Activated T-helper 1 cell treated with Interleukin-2 at 50 U/mL for 16 hours (primary cell): ENCODE results near the gene ZNF675.
A peak's percentile ranks its signal among the peaks of the same experiment; 100 is the strongest.
"Not testable (repeated sequence)": the region's sequence is repeated elsewhere in the genome, so short reads cannot be mapped to it uniquely, and the experiment has no call there.

Experiments
- DNase-seq: peaks from one replicate; pipeline ENCODE4 v3.0.0-alpha.2; 2020; ENCODE audit warnings: low read depth

Gene ZNF675

GRCh38 chr19:23686621-23687423 lies at the start of gene ZNF675:
ZNF675 (minus strand) TSS chr19:23687212; CDS start chr19:23687033, 179 bp downstream.
- DNase-seq: peak; percentile 74

GRCh38 chr19:23730729-23731465 lies 43.9 kb upstream of the ZNF675 start:
- DNase-seq: not testable (repeated sequence)

- DNase-seq: not testable (repeated sequence)
Measured at GRCh38 chr19:23724161-23724560, 37.1 kb upstream of the ZNF675 start.

- DNase-seq: no peak
Measured at GRCh38 chr19:23718802-23719201, 31.8 kb upstream of the ZNF675 start.

- DNase-seq: no peak
Measured at GRCh38 chr19:23716792-23717191, 29.8 kb upstream of the ZNF675 start.

- no peak for DNase-seq
Measured at GRCh38 chr19:23709347-23709746, 22.3 kb upstream of the ZNF675 start.

GRCh38 chr19:23706657-23707056 lies 19.6 kb upstream of the ZNF675 start:
- no peak for DNase-seq

GRCh38 chr19:23699521-23699860 lies 12.5 kb upstream of the ZNF675 start:
- no peak for DNase-seq

GRCh38 chr19:23698711-23699520 lies 11.9 kb upstream of the ZNF675 start:
- DNase-seq: no peak

GRCh38 chr19:23692937-23693336 lies 5.9 kb upstream of the ZNF675 start:
- not testable (repeated sequence) for DNase-seq

- no peak for DNase-seq
Measured at GRCh38 chr19:23673132-23673531, 13.9 kb downstream of the ZNF675 start.

- DNase-seq: not testable (repeated sequence)
Measured at GRCh38 chr19:23668606-23669005, 18.4 kb downstream of the ZNF675 start.

- no peak for DNase-seq
Measured at GRCh38 chr19:23665651-23666410, 21.2 kb downstream of the ZNF675 start.

GRCh38 chr19:23649817-23650216 lies 37.2 kb downstream of the ZNF675 start:
- not testable (repeated sequence) for DNase-seq
